AG20443 (cell line): ENCODE data around the gene SESTD1.

ENCODE experiments used
- DNase-seq: peaks from one replicate; pipeline ENCODE4 v3.0.0; 2012; ENCODE audit warnings: low spot score, mixed read lengths

The SESTD1 gene, protein sequence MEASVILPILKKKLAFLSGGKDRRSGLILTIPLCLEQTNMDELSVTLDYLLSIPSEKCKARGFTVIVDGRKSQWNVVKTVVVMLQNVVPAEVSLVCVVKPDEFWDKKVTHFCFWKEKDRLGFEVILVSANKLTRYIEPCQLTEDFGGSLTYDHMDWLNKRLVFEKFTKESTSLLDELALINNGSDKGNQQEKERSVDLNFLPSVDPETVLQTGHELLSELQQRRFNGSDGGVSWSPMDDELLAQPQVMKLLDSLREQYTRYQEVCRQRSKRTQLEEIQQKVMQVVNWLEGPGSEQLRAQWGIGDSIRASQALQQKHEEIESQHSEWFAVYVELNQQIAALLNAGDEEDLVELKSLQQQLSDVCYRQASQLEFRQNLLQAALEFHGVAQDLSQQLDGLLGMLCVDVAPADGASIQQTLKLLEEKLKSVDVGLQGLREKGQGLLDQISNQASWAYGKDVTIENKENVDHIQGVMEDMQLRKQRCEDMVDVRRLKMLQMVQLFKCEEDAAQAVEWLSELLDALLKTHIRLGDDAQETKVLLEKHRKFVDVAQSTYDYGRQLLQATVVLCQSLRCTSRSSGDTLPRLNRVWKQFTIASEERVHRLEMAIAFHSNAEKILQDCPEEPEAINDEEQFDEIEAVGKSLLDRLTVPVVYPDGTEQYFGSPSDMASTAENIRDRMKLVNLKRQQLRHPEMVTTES

GRCh38 chr2:179264368-179265081, at the start of gene SESTD1:
SESTD1 (minus strand) TSS chr2:179264832; CDS start chr2:179191841, 72,991 bp downstream.
- peak; percentile 80 for DNase-seq

DNA sequence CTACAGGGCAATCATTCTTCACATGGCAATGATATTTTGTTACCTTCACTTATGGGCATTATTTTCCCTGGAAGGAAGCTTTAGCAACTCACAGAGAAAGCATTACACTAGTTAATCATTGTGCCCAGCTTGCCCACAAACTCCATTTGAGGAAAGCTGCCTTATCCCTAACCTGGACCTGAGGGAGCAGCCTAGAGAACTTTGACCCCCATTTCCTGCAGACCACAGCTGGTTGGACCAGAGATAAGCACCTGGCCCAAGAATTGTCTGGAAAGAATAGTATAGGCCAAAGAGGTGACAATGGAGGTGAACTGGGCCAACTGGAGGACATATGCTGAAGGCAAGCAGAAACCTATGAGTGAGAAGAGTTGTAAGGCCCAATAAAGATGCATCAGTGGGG, 48.4 kb upstream of the SESTD1 start:
- no peak for DNase-seq

DNA sequence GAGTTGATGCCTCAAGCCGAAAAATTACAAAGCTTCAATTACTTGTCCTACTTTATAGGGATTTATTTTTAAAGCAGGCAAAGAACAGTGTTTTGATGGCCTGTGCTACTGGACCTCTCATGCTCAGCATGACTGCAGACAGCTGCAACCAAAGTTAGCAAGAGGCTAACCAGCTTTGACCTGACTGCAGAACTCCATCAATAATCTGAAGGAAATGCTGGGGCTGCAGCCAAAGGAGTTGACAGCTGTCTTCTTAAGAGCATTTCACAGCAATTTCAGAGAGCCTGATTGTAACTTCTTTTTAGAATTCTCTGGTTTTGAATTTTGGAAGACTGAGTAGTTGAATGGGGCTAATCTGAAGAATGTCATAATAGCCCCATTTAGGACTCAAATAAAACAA, 46.5 kb upstream of the SESTD1 start:
- DNase-seq: no peak

- DNase-seq: no peak
Measured at GRCh38 chr2:179307616-179308371, 43.2 kb upstream of the SESTD1 start.

DNA sequence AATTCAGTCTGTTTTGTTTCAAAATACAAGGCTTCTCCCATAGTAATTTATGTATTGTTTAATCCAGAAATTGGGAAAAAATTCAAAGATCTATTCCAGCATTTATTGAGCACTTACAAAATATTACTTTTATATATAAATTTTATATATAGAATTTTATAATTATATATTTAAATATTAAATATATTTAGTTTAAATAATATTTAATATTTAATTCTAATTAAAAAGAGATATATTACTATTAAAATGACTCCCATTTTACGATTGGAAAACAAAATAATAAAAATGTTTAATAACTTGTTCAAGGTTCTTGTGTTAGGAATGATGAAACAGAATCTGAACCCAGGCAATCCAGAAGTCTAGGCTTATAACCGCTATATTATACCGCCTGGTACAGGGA, 40.5 kb upstream of the SESTD1 start:
- no peak for DNase-seq

DNA sequence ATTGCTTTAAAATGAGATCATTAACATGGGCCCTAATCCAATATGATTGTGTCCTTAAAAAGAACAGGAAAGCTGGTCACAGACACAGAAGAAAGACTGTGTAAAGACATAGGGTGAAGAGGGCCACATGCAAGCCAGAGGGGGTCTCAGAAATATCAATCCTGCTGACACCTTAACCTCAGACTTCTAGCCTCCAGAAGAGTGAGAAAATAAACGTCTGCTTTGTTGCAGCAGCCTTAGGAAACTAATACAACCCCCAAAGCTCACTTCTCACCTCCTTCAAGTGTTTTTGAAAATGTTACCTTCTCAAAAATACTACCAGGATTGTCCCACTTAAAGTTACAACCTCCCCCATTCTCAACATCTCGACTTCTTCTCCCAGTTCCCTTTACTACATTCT, 39.8 kb upstream of the SESTD1 start:
- no peak for DNase-seq

DNA sequence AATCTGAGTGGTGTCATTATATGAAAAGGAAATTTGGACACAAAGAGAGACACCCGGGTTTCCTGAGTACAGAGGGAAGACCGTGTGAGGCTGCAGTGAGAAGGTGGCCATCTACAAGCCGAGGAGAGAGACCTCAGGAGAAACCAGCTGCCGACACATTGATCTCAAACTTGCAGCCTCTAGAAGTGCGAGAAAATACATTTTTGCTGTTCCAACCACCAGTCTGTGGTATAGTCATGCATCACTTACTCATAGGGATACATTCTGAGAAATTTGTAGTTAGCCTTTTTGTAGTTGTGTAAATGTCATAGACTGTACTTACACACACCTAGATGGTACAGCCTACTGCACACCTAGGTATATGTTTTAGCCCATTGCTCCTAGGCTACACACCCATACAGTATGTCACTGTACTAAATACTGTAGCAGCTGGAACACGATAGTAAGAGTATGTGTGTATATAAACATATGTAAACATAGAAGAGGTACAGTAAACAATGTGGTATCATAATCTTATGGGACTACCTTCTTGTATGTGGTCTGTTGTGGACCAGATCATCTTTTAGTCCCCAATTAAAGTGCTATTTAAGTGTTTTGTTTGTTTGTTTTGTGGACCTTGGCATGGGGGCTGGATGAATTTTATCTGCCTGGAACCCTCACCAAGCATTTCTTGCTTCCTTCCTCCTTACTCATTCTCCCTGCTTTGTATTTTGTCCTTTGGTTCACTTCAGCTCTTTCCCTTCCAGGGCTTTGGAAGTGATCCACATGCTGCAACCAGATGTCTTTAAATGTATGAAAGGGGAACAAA, 38.3 kb upstream of the SESTD1 start:
- peak; percentile 11 for DNase-seq

DNA sequence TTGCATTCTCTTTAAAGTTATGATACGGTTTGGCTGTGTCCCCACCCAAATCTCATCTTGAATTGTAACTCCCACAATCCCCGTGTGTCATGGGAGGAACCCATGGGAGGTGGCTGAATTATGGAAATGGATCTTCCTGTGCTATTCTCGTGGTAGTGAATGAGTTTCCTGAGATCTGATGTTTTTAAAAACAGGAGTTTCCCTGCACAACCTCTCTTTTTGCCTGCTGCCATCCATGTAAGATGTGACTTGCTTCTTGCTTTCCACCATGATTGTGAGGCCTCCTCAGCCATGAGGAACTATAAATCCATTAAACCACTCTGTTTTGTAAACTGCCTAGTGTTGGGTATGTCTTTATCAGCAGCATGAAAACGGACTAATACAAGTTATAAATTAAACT, 37.5 kb upstream of the SESTD1 start:
- DNase-seq: no peak

GRCh38 chr2:179298666-179299065, 34.0 kb upstream of the SESTD1 start:
- no peak for DNase-seq

GRCh38 chr2:179297927-179298326, 33.3 kb upstream of the SESTD1 start:
- no peak for DNase-seq

GRCh38 chr2:179290329-179290728, 25.7 kb upstream of the SESTD1 start:
- DNase-seq: no peak

DNA sequence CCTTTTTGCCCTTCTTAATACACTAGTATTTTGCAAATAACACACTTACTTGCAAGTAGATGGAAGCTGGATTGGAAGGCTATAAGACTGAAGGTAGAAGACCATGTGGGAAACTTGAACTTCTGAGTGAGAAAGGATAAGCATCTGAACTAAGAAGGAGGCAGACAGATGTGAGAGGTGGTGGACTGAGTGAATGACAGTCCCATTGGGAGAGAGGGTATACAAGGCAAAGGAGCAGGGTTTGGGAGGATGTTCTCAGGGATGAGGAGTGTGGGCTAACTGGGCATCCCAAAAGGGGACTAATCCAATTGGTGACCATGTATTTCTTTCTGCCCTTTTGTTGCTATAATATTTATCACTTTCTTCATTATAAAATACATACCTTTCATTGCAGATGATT, 20.4 kb upstream of the SESTD1 start:
- no peak for DNase-seq

GRCh38 chr2:179277429-179278196, 13.0 kb upstream of the SESTD1 start:
- DNase-seq: no peak

- no peak for DNase-seq
Measured at GRCh38 chr2:179275253-179276012, 10.8 kb upstream of the SESTD1 start.

- DNase-seq: no peak
Measured at GRCh38 chr2:179274749-179275148, 10.1 kb upstream of the SESTD1 start.

DNA sequence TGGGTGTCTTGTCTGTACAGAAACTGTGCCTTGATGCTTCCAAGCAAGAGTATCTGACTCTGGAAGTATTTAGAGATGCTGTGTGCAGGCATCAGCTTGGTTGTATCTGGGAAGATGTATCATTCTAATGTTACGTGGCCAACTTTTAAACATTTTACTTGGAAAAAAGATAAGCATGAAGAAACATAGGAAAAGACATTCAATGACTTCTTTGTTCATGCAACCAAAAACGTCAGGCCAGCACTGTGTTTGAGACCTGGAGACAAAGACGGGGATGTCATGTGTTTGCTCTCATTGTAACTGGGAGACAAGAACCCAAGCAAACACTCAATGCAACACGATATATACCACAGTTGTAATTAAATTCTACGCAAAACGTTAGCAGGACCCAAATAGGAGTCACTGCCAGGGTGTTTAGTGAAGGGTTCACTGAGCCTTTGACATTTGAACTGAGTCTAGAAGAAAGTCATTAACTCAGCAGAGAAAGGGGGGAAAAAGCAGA, 8.9 kb upstream of the SESTD1 start:
- DNase-seq: no peak

DNA sequence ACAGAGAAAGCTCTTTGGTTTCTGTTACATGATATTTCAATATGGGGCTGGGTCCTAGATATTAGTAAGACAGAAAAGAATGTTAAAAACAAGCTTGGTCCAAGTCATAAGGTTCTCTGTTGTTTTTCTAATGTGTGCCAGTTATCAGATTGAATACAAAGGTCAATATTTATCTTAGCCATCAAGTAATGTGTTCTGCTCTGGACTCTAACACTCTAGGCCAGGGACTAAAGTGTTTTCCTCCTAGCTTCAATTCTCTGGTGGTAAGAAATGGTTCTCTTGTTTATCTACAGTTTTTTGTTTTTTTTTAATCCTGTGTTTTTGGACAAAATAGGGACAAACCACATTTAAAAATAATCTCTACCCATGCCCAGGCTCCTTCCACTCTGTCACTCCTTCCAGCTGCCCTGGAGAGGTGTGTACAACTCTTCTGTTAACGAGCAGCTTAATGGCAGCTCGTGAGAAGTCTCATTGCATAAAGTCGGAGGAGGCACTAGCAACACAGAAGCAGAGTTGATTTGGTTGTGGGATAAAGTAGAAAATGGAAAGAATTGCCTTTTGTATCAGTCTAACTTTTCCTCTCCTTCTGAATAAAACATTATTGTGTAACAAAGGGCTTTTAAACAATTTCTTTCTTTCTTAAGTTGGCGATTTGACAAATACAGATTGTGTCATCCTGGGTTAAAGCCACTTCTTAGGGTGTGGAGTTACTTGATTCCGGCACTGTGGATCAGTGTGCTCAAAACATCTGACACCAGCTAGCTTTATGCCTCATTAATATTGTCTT, 8.0 kb upstream of the SESTD1 start:
- DNase-seq: peak; percentile 68

GRCh38 chr2:179270689-179271088, 6.1 kb upstream of the SESTD1 start:
- no peak for DNase-seq
